Activated CD8-positive, alpha-beta T cell treated with anti-CD3 and anti-CD28 coated beads for 36 hours (primary cell): ENCODE results near the gene PPP6R1. TPM values are rescaled to one million over a fixed set of nuclear protein-coding genes. Genes with fewer than 3 reads are reported as not detected.

Source experiments
- ATAC-seq: fragments of 200-7000 bp; cut with Tn5 transposase; one replicate; pipeline ENCODE4 v1.10.0; 2021; ENCODE audit warnings: mild to moderate bottlenecking, moderate library complexity
- CTCF ChIA-PET: fragments of 350-600 bp; sonication (Branson Sonifier 250); formaldehyde crosslinking; loops from one replicate; lab custom pipeline; 2021; ENCODE audit warnings: antibody characterized with exemption; lab: Charles Lee
- POLR2A ChIA-PET: fragments of 350-600 bp; sonication (Branson Sonifier 250); formaldehyde crosslinking; loops from one replicate; lab custom pipeline; 2021; ENCODE audit warnings: antibody characterized with exemption; lab: Charles Lee
- DNase-seq: peaks from one replicate; pipeline ENCODE4 v3.0.0-alpha.2; 2020
- H3K27ac Mint-ChIP-seq: one replicate; pipeline ENCODE4 v1.8.0; 2021; ENCODE audit warnings: mild to moderate bottlenecking, mixed read lengths
- H3K27me3 Mint-ChIP-seq: one replicate; pipeline ENCODE4 v1.8.0; 2021; ENCODE audit warnings: mixed read lengths
- H3K36me3 Mint-ChIP-seq: one replicate; pipeline ENCODE4 v1.8.0; 2021; ENCODE audit warnings: low read depth, mixed read lengths
- H3K4me1 Mint-ChIP-seq: one replicate; pipeline ENCODE4 v1.8.0; 2021; ENCODE audit warnings: low read depth, mixed read lengths
- H3K4me3 Mint-ChIP-seq: one replicate; pipeline ENCODE4 v1.8.0; 2021; ENCODE audit warnings: mild to moderate bottlenecking, moderate library complexity, mixed read lengths
- H3K9me3 Mint-ChIP-seq: one replicate; pipeline ENCODE4 v1.8.0; 2021; ENCODE audit warnings: mixed read lengths
- intact Hi-C: fragments of 100-400 bp; cut with micrococcal nuclease; formaldehyde crosslinking; loops from one replicate; pipeline ENCODE4 v1.10.0; 2022
- total RNA-seq, 2 experiments: library from RNA; stranded (reverse); gene quantifications; one replicate each; pipeline ENCODE4 v1.2.3, GENCODE V29; 2021
- TF ChIP-seq, protein P1 (sequence below): fragments of 200-600 bp; IDR thresholded peaks from one replicate; pipeline ENCODE4 v1.8.0; 2022; ENCODE audit warnings: antibody characterized with exemption, mild to moderate bottlenecking

The PPP6R1 gene
- total RNA-seq, 2 experiments from 2014 or later = 197 to 207 TPM

DNA sequence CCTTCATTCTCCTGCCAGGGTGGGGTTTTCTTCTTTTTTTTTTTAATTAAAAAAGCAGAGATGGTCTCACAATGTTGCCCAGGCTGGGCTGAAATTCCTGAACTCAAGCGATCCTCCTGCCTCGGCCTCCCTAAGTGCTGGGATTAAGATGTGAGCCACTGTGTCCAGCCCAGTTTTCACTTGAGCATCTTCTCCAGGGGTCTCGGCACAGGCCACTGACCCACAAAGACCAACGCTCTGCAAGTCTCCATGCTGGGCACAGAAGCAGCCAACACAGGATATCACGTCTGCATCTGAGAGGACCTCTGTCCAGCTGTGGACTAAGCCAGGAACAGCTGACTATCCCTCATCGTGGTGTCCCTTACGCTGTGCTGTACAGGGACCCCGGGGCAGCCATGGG is 20.8 kb downstream of the PPP6R1 start:
- intact Hi-C loops = no loop called here
- POLR2A ChIA-PET = interaction anchor here (0.7 kb wide), 1 partner anchor 17 kb away, joined by 3 read pairs; no protein-coding TSS in a partner anchor
- no peak for DNase-seq
- Mint-ChIP-seq H3K9me3 (no peaks in the 10 kb centered on the region), H3K36me3 (peaks cover 56% of the 10 kb centered on the region), H3K4me3 (no peak overlapping the region), H3K4me1 (no peaks in the 10 kb centered on the region), H3K27ac (no peak overlapping the region), H3K27me3 (no peaks in the 10 kb centered on the region)
- no peak for ATAC-seq
- TF ChIP-seq, protein P1, sequence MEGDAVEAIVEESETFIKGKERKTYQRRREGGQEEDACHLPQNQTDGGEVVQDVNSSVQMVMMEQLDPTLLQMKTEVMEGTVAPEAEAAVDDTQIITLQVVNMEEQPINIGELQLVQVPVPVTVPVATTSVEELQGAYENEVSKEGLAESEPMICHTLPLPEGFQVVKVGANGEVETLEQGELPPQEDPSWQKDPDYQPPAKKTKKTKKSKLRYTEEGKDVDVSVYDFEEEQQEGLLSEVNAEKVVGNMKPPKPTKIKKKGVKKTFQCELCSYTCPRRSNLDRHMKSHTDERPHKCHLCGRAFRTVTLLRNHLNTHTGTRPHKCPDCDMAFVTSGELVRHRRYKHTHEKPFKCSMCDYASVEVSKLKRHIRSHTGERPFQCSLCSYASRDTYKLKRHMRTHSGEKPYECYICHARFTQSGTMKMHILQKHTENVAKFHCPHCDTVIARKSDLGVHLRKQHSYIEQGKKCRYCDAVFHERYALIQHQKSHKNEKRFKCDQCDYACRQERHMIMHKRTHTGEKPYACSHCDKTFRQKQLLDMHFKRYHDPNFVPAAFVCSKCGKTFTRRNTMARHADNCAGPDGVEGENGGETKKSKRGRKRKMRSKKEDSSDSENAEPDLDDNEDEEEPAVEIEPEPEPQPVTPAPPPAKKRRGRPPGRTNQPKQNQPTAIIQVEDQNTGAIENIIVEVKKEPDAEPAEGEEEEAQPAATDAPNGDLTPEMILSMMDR = no peak
- CTCF ChIA-PET = no interaction called here

DNA sequence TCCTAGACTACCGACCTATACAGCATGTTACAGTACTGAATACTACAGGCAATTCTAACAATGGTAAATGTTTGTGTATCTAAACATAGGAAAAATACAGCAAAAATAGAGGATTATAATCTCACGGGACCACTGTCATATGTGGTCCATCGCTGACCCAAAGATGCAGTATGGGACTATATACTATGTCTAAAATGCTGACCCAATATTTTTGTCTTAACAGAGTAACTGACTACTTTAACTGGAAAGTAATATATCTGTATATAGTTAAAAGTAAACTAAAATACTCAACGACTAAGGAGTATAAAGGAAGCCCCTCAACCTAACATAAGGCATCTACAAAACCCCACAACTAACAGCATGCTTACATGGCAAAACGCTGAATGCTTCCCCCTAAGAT is 25.8 kb downstream of the PPP6R1 start:
- CTCF ChIA-PET = no interaction called here
- ATAC-seq (no peak), DNase-seq (no peak)
- H3K27me3 Mint-ChIP-seq = no peaks in the 10 kb centered on the region
- H3K9me3 Mint-ChIP-seq = no peaks in the 10 kb centered on the region
- H3K4me1 Mint-ChIP-seq = no peaks in the 10 kb centered on the region
- H3K36me3 Mint-ChIP-seq = peaks cover 54% of the 10 kb centered on the region
- H3K27ac Mint-ChIP-seq = no peak overlapping the region
- TF ChIP-seq, protein P1 = no peak
- POLR2A ChIA-PET = interaction anchor here (0.6 to 0.7 kb wide), 3 partner anchors 10 to 424 kb away, joined by 3 read pairs; no protein-coding TSS in a partner anchor
- intact Hi-C loops = no loop called here
- H3K4me3 Mint-ChIP-seq = no peak overlapping the region

DNA sequence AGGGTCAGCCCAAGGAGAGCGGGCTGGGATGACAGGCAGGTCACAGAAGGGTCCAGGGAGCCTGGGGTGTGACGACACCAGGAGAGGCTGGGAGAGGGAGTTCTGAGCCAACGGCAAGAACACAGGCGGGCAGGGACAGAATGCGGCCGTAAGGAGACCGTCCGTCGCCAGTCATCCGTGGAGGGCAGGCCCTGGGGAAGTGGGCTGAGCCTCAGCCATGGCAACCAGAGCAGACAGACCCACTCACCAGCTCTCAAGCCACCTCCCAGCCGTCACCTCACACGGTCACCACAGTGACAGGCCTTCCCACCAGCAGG is 26.6 kb downstream of the PPP6R1 start:
- no peaks in the 10 kb centered on the region for H3K4me1 Mint-ChIP-seq
- H3K36me3 Mint-ChIP-seq = peaks cover 53% of the 10 kb centered on the region
- no peak overlapping the region for H3K4me3 Mint-ChIP-seq
- POLR2A ChIA-PET = interaction anchor here (0.7 kb wide), 1 partner anchor 18 kb away, joined by 3 read pairs; no protein-coding TSS in a partner anchor
- no peak for ATAC-seq
- CTCF ChIA-PET = no interaction called here
- H3K27ac Mint-ChIP-seq = no peak overlapping the region
- H3K9me3 Mint-ChIP-seq = no peaks in the 10 kb centered on the region
- intact Hi-C loops = no loop called here
- DNase-seq = no peak
- TF ChIP-seq, protein P1 = no peak
- H3K27me3 Mint-ChIP-seq = no peaks in the 10 kb centered on the region

DNA sequence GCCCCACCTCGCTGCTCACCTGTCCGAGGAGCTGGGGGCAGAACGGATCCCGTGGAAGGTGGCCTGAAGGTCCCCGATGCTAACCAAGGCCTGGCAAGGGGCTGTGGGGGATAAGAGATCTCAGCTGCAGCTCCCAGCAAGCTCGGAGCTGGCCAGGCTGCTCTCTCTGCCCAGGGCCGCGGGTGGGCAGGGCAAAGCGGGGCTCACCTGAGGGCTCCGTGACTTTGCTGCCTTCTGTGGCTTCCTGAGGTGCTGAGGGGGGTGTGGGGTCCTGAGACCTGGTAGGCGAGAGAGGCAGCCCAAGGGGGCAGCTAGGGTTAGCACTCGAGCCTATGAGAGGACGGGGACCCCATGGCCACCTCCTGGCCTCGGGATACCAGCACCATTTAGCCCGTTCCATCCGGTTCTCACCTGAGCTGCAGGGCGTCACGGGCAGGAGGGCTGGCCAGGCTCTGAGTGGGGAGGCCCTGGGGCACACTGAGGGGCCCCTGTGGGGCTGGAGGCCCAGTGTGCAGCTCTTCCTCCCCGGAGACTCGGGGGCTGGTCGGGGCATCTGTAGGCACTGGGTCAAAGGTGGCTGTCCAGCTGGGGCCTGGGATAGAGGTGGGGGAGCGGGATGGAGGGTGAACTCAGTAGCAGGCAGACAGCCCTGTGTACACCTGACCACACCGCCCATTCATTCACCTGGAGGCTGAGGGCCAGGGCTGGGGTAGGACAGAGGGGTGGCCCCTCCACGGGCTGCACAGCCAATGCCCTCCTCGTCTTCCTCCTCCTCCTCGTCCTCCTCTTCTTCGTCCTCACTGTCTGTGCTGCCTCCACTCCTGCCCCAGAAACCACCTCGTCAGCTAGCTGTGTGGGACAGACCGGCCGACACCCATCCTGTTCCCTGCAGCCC is 27.2 kb downstream of the PPP6R1 start:
- ATAC-seq (no peak), DNase-seq (no peak)
- CTCF ChIA-PET = no interaction called here
- Mint-ChIP-seq H3K27ac (no peak overlapping the region), H3K4me1 (no peaks in the 10 kb centered on the region), H3K4me3 (no peak overlapping the region), H3K9me3 (no peaks in the 10 kb centered on the region), H3K27me3 (no peaks in the 10 kb centered on the region), H3K36me3 (peaks cover 49% of the 10 kb centered on the region)
- intact Hi-C loops = no loop called here
- POLR2A ChIA-PET = no interaction called here
- TF ChIP-seq, protein P1 = no peak

DNA sequence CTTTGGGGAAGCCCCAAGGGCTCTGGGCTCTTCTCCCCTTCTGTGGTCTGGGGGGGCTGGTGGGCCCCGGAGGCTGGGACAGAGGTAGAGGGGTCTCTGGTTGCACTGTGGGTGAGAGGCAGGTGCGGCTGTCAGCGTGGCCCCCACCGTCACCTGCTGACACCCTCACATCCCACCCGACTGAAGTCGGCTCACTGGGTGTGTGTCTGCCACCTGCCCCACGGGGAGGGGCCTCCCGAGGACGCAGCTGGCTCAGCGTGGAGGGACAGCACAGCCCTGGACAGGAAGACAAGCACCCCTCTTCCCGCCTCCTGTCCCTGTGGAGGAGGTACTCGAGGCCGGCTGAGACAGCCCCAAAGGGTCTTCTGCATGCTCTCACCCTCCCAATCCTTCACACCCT is 28.0 kb downstream of the PPP6R1 start:
- peaks cover 43% of the 10 kb centered on the region for H3K36me3 Mint-ChIP-seq
- DNase-seq = no peak
- TF ChIP-seq, protein P1 = no peak
- intact Hi-C loops = no loop called here
- ChIA-PET POLR2A (no interaction called here), CTCF (no interaction called here)
- no peaks in the 10 kb centered on the region for H3K27me3 Mint-ChIP-seq
- no peaks in the 10 kb centered on the region for H3K9me3 Mint-ChIP-seq
- ATAC-seq = no peak
- no peak overlapping the region for H3K4me3 Mint-ChIP-seq
- H3K27ac Mint-ChIP-seq = no peak overlapping the region
- no peaks in the 10 kb centered on the region for H3K4me1 Mint-ChIP-seq
